Brain microvascular endothelial cell (primary cell): ENCODE results near the gene GFM1.

ENCODE experiments used
- DNase-seq: peaks from one replicate; pipeline ENCODE4 v3.0.0-alpha.2; 2020
- H3K27ac ChIP-seq: fragments of 250-450 bp; sonication (Bioruptor Pico); 2 replicates; pipeline ENCODE4 v1.5.1; 2020; ENCODE audit warnings: mild to moderate bottlenecking, moderate library complexity
- H3K27me3 ChIP-seq: fragments of 250-450 bp; sonication (Bioruptor Pico); replicated peaks from 2 replicates; pipeline ENCODE4 v1.5.1; 2020; ENCODE audit warnings: mild to moderate bottlenecking
- H3K36me3 ChIP-seq: fragments of 250-450 bp; sonication (Bioruptor Pico); replicated peaks from 2 replicates; pipeline ENCODE4 v1.5.1; 2020; ENCODE audit warnings: mild to moderate bottlenecking
- H3K4me3 ChIP-seq: 2 replicates; pipeline ENCODE4 v1.5.1; 2011; ENCODE audit warnings: low read depth, mild to moderate bottlenecking, control low read depth, low read length, moderate library complexity
- in situ Hi-C: cut with HindIII; loops from 2 replicates; pipeline ENCODE4 v1.10.0; 2017; ENCODE audit warnings: low sequenced_read_pairs, low pct_ligation_motif_present
- TF ChIP-seq, protein P1 (sequence below): IDR thresholded peaks from 2 replicates; pipeline ENCODE4 v1.5.1; 2011; ENCODE audit warnings: low read depth, mild to moderate bottlenecking, moderate library complexity, low read length, control low read depth, inconsistent platforms; ENCODE audit errors: missing control alignments

Gene GFM1

DNA sequence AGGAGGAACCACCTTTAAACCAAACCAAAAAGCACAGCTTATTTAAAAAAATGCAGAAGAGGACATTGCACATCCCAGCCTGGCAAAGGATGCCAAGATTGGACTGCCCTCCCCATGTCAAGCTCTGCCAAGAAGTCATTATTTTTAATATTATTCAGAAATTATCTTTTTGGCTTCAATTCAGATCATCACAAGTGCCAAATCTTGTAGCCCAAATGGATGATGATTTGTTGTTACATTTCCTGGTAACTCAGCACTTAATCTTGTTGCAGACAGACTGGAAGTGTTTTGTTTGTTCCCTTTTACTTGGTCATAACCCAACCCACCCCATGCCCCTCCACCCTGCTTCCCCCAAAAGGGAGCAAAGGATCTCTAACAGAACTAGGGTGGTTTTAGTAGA lies 56.2 kb downstream of the GFM1 start:
- no peak for DNase-seq
- peaks cover 2% of the 10 kb centered on the region for H3K36me3 ChIP-seq
- no peak overlapping the region for H3K27ac ChIP-seq
- in situ Hi-C loops: no loop called here
- H3K4me3 ChIP-seq: no peak overlapping the region
- no peaks in the 10 kb centered on the region for H3K27me3 ChIP-seq
- TF ChIP-seq, protein P1, sequence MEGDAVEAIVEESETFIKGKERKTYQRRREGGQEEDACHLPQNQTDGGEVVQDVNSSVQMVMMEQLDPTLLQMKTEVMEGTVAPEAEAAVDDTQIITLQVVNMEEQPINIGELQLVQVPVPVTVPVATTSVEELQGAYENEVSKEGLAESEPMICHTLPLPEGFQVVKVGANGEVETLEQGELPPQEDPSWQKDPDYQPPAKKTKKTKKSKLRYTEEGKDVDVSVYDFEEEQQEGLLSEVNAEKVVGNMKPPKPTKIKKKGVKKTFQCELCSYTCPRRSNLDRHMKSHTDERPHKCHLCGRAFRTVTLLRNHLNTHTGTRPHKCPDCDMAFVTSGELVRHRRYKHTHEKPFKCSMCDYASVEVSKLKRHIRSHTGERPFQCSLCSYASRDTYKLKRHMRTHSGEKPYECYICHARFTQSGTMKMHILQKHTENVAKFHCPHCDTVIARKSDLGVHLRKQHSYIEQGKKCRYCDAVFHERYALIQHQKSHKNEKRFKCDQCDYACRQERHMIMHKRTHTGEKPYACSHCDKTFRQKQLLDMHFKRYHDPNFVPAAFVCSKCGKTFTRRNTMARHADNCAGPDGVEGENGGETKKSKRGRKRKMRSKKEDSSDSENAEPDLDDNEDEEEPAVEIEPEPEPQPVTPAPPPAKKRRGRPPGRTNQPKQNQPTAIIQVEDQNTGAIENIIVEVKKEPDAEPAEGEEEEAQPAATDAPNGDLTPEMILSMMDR: no peak

DNA sequence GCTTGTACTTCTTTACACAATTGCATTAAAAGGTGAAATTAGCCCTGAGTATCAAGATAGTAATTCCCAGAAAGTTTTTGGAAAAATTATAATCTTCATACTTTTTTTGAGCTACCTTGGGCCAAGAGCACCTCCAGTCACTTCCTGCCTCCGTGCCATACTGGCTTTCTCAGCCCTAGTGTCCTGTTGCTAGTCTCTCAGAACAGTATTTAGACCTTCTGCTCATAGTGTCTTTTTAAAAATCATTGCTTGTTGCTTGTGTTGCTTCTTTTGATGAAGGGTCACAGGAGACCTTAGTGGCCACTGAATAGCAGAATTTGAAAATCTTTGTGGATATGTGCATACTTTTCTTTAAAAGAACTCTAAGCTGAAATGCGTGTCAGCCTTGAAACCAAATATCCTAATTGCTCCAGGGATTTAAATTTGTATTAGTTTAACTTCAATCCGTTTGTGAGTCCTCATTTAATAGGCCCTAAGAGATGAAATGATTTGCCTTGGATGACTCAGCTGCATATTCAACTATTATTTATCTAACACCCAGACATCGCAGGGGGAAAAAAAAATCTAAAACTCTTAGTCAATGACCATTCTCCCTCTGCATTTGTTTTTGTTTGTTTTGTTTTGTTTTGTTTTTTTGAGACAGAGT lies 57.2 kb downstream of the GFM1 start:
- in situ Hi-C loops: no loop called here
- TF ChIP-seq, protein P1: no peak
- H3K4me3 ChIP-seq: no peak overlapping the region
- H3K36me3 ChIP-seq: peaks cover 2% of the 10 kb centered on the region
- H3K27me3 ChIP-seq: no peaks in the 10 kb centered on the region
- H3K27ac ChIP-seq: peak overlapping the region; percentile 98
- DNase-seq: no peak

DNA sequence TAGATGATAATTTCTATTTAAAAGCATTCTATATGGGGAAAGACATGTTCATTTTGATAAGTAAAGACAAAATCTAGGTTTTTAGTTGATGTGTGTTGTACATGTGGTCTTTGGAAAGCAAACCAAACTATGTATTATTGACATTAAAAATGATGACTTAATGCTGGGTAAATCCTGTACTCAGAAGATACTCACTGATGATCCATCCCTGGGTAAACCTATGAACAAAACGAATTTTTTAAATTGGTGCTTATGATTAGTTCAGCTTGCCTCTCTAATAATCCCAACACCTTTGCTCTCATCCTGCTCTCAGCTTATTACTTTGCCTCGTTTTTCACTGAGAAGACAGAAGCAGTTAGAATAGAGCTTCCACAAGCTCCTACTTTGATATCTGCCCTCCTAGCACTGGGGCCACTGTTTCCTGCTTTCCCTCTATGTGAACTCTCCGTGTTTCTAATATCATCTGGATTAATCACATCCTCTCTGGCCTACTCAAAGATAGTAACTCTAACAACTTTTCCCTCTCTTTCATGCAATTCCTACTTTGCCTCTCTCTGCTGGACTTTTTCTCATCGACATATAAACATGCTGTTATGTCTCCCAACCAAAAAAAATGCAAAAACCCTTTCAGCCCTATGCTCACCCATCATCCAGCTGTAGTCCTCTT lies 58.6 kb downstream of the GFM1 start:
- in situ Hi-C loops: no loop called here
- TF ChIP-seq, protein P1: no peak
- Histone ChIP-seq H3K27ac (peak overlapping the region; percentile 98), H3K36me3 (peaks cover 2% of the 10 kb centered on the region), H3K27me3 (no peaks in the 10 kb centered on the region), H3K4me3 (no peak overlapping the region)
- DNase-seq: peak; percentile 86

DNA sequence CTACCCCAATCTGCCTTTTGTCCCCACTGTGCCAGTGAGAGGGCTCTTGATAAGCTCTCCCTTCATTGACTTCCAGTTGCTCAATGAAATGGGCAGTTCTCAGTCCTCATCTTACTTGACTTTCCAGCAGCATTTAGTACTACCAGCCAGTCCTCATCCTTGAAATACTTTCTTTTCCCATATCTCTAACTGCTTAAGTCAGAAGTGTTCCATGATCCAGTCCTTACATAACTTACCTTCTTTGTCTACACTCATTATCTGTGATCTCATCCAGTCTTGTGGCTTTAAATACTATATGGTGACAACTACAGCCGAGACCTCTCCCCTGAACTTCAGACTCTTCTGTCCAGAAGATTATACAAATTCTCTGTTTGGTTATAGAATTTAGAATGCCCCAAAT lies 59.2 kb downstream of the GFM1 start:
- no peaks in the 10 kb centered on the region for H3K27me3 ChIP-seq
- no peak for DNase-seq
- peaks cover 4% of the 10 kb centered on the region for H3K36me3 ChIP-seq
- no peak overlapping the region for H3K4me3 ChIP-seq
- H3K27ac ChIP-seq: peak overlapping the region; percentile 98
- TF ChIP-seq, protein P1: no peak
- in situ Hi-C loops: no loop called here

DNA sequence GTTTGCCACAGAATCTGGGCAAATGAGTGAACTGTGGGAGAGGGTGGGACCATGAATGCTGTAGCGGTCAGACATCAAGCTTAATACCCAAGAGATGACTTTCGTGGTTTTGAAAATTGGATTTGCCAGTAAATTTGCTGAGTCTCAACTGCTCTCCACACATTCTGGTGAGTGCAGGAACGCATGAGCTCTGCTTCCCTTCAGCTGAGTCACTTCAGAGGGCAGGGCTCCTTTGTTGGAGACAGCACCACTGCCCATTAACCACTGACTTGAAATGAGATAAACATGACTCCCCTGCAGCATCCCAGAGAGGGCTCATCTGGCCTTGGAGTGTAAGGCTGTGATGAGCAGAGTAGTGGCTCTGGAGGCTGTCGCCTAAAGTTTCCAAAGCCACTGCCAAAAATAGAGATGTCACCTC lies 65.3 kb downstream of the GFM1 start:
- no peak overlapping the region for H3K4me3 ChIP-seq
- peak overlapping the region; percentile 93 for H3K27ac ChIP-seq
- H3K27me3 ChIP-seq: no peaks in the 10 kb centered on the region
- TF ChIP-seq, protein P1: no peak
- DNase-seq: peak; percentile 98
- in situ Hi-C loops: no loop called here
- peaks cover 2% of the 10 kb centered on the region for H3K36me3 ChIP-seq
